NAMALWA (cell line): ENCODE data around the gene IL4R.
"Not testable (repeated sequence)": the region's sequence is repeated elsewhere in the genome, so short reads cannot be mapped to it uniquely, and the experiment has no call there.

ENCODE experiments used
- DNase-seq: peaks from one replicate; pipeline ENCODE4 v3.0.0-alpha.2; 2015; ENCODE audit warnings: low spot score

The IL4R gene

GRCh38 chr16:27329376-27330079 lies 15.8 kb downstream of the IL4R start:
- DNase-seq: not testable (repeated sequence)

- DNase-seq: no peak
Observed at GRCh38 chr16:27330542-27330941, 16.8 kb downstream of the IL4R start.

- no peak for DNase-seq
Observed at GRCh38 chr16:27332105-27332504, 18.3 kb downstream of the IL4R start.

GRCh38 chr16:27333104-27333503 lies 19.3 kb downstream of the IL4R start:
- DNase-seq: no peak

- no peak for DNase-seq
Observed at GRCh38 chr16:27333549-27333948, 19.8 kb downstream of the IL4R start.

GRCh38 chr16:27334192-27334764 lies 20.5 kb downstream of the IL4R start:
- DNase-seq: no peak

- no peak for DNase-seq
Observed at GRCh38 chr16:27334838-27335237, 21.1 kb downstream of the IL4R start.

- no peak for DNase-seq
Observed at GRCh38 chr16:27335349-27336053, 21.7 kb downstream of the IL4R start.

- DNase-seq: no peak
Observed at GRCh38 chr16:27337024-27337423, 23.2 kb downstream of the IL4R start.

GRCh38 chr16:27339180-27339579 lies 25.4 kb downstream of the IL4R start:
- no peak for DNase-seq

- DNase-seq: no peak
Observed at GRCh38 chr16:27340654-27341053, 26.9 kb downstream of the IL4R start.

GRCh38 chr16:27341549-27341948 lies 27.8 kb downstream of the IL4R start:
- no peak for DNase-seq

- DNase-seq: no peak
Observed at GRCh38 chr16:27341971-27342370, 28.2 kb downstream of the IL4R start.

- DNase-seq: no peak
Observed at GRCh38 chr16:27344721-27345120, 30.9 kb downstream of the IL4R start.

GRCh38 chr16:27345201-27345600 lies 31.4 kb downstream of the IL4R start:
- no peak for DNase-seq

- DNase-seq: no peak
Observed at GRCh38 chr16:27346819-27347218, 33.0 kb downstream of the IL4R start.

GRCh38 chr16:27347930-27348685 lies 34.3 kb downstream of the IL4R start:
- no peak for DNase-seq

GRCh38 chr16:27349276-27349675 lies 35.5 kb downstream of the IL4R start:
- DNase-seq: no peak

GRCh38 chr16:27350006-27350405 lies 36.2 kb downstream of the IL4R start:
- DNase-seq: no peak

- no peak for DNase-seq
Observed at GRCh38 chr16:27351989-27352388, 38.2 kb downstream of the IL4R start.

GRCh38 chr16:27353853-27354252 lies 40.1 kb downstream of the IL4R start:
- DNase-seq: peak; percentile 71

GRCh38 chr16:27355610-27356009 lies 41.8 kb downstream of the IL4R start:
- DNase-seq: peak; percentile 25

- no peak for DNase-seq
Observed at GRCh38 chr16:27356794-27357193, 43.0 kb downstream of the IL4R start.
